Neutrophil (primary cell): ENCODE measurements around the gene PCNX1.
"Not testable (repeated sequence)": the region's sequence is repeated elsewhere in the genome, so short reads cannot be mapped to it uniquely, and the experiment has no call there.

Source experiments
- H3K27ac ChIP-seq: fragments of 200-600 bp; sonication (generic); 2 replicates; pipeline ENCODE4 v1.5.1; 2016; ENCODE audit warnings: mild to moderate bottlenecking, moderate library complexity
- H3K27me3 ChIP-seq: fragments of 200-600 bp; sonication (generic); 2 replicates; pipeline ENCODE4 v1.6.0; 2016; ENCODE audit warnings: mild to moderate bottlenecking
- H3K36me3 ChIP-seq: fragments of 200-600 bp; sonication (generic); 2 replicates; pipeline ENCODE4 v1.5.1; 2017
- H3K4me1 ChIP-seq, 2 experiments: fragments of 200-600 bp in 1 of 2; sonication (generic) in 1 of 2; 1 replicate in 1 of 2; 2 replicates in 1 of 2; pipeline versions ENCODE4 v1.5.1 to v1.6.1; 2013 to 2016; ENCODE audit warnings: low read depth in 1 of 2, low read length in 1 of 2, mild to moderate bottlenecking in 1 of 2, moderate library complexity in 1 of 2; ENCODE audit not compliant: control insufficient read depth in 1 of 2, insufficient read depth in 1 of 2
- H3K4me3 ChIP-seq, 2 experiments: fragments of 200-600 bp in 1 of 2; sonication (generic) in 1 of 2; 1 replicate in 1 of 2; 2 replicates in 1 of 2; pipeline ENCODE4 v1.5.1; 2013 to 2016; ENCODE audit warnings: low read depth in 1 of 2, low read length in 1 of 2, mild to moderate bottlenecking in 1 of 2, moderate library complexity in 1 of 2
- H3K9me3 ChIP-seq: fragments of 200-600 bp; sonication (generic); 2 replicates; pipeline ENCODE4 v1.5.1; 2016
- TF ChIP-seq, protein P1 (sequence below): fragments of 200-600 bp; sonication (generic); IDR thresholded peaks from 2 replicates; pipeline ENCODE4 v1.5.1; 2016; ENCODE audit warnings: antibody characterized with exemption

The PCNX1 gene

DNA sequence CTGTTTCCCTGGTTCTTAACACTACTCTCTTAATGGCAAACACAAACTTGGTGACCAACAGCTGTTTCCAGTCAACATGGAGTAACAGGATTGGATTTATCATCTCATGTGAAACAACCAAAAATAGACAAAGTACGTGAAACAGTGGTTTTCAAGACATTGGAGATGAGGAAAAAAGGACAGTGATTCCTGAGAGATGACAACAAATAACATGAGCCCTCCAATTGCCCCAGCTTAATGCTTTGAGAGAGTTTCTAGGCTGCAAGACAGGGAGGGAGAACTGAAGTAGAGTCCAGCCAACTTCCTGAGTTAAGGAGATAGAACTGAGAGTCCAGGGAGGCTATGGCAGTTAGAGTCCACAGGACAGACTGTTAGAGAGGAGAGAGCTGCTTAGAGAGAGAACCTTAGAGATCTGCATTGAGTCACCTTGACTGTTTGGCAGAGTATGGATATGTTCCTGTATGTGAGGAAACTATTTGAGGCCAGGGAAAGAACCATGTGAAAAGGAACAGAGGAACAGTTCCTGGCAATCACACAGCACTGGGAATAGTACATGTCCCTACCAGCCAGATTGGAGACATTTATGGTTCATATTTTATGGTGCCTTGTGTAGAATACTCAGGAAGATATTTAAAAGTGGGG lies 106.4 kb downstream of the PCNX1 start:
- TF ChIP-seq, protein P1, sequence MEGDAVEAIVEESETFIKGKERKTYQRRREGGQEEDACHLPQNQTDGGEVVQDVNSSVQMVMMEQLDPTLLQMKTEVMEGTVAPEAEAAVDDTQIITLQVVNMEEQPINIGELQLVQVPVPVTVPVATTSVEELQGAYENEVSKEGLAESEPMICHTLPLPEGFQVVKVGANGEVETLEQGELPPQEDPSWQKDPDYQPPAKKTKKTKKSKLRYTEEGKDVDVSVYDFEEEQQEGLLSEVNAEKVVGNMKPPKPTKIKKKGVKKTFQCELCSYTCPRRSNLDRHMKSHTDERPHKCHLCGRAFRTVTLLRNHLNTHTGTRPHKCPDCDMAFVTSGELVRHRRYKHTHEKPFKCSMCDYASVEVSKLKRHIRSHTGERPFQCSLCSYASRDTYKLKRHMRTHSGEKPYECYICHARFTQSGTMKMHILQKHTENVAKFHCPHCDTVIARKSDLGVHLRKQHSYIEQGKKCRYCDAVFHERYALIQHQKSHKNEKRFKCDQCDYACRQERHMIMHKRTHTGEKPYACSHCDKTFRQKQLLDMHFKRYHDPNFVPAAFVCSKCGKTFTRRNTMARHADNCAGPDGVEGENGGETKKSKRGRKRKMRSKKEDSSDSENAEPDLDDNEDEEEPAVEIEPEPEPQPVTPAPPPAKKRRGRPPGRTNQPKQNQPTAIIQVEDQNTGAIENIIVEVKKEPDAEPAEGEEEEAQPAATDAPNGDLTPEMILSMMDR: no peak
- Histone ChIP-seq H3K4me1 (no peaks in the 10 kb centered on the region), H3K27ac (no peak overlapping the region), H3K27me3 (no peaks in the 10 kb centered on the region), H3K9me3 (no peaks in the 10 kb centered on the region), H3K4me3 (no peak overlapping the region), H3K36me3 (peaks cover 76% of the 10 kb centered on the region)

- not testable (repeated sequence) for H3K4me1 ChIP-seq, H3K4me3 ChIP-seq, H3K9me3 ChIP-seq, H3K27me3 ChIP-seq, H3K27ac ChIP-seq
- H3K36me3 ChIP-seq: peaks cover 74% of the 10 kb centered on the region
These were observed 112.7 kb downstream of the PCNX1 start for GRCh38 chr14:71019917-71020316.

DNA sequence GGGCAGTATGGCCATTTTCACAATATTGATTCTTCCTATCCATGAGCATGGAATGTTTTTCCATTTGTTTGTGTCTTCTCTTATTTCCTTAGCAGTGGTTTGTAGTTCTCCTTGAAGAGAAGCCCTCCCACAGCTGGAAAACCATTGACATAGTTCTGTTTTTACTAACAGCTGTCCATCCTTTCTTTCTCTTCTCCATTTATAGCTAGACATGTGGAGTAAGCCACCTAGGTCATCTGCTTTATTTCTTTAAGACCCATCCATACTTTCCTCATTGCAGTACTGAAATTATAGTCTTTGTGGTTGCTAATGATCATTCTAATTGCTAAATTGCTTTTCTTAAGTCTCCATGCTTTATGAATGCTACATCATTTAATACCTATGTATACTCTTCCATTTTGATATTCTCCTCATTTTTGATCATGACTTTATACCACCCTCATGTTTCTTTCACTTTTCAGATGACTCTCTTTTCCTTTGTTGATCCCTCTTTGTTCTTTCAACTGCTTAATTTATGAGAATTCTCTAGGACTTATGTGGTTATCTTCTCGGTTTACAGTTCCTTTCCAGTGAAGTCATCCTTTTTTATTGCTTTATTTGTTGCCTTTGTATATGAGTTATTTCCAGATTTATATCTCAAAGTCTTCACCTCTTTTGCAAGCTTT lies 114.2 kb downstream of the PCNX1 start:
- Histone ChIP-seq H3K9me3 (no peaks in the 10 kb centered on the region), H3K27ac (no peak overlapping the region), H3K27me3 (no peaks in the 10 kb centered on the region), H3K4me3 (no peak overlapping the region), H3K36me3 (peaks cover 74% of the 10 kb centered on the region), H3K4me1 (no peaks in the 10 kb centered on the region)
- TF ChIP-seq, protein P1: no peak

DNA sequence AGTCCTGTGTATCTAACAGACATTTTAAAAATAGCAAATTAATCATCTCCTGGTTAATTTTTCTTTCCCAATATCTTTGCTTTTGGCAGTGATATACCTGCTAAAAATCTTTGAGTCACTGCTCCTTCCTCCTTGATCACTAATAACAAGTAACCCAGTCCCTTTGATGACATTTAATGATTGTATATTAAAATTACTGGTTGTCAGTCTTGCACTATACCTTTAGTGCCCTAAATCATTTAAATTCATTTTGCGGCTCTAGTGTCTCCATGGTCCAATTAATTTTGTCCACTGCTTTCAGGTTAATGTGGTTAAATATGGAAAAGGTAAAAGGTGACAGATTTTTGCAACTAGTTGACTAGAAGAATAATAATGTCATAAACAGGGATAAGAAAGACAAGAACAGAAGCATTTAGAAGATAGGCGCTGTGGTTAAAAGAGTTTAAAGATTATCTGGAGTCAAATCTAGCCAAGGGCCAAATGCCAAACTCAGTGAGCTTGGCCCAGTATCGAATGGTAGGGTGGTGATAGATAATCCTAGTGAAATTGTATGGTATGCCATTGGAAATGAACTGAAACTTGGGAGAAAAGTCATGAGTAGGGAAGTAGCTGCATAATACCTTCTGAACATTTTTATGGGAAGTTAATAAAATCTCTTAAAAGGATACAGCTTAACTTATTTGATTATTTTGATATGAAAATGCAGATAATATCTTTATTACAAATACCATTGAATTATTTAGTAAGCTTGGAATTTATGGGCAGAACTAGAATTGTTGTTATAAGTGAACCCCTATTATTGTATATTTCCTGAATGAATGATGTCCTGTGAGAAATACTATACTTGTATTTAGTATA lies 115.0 kb downstream of the PCNX1 start:
- H3K27me3 ChIP-seq: no peaks in the 10 kb centered on the region

DNA sequence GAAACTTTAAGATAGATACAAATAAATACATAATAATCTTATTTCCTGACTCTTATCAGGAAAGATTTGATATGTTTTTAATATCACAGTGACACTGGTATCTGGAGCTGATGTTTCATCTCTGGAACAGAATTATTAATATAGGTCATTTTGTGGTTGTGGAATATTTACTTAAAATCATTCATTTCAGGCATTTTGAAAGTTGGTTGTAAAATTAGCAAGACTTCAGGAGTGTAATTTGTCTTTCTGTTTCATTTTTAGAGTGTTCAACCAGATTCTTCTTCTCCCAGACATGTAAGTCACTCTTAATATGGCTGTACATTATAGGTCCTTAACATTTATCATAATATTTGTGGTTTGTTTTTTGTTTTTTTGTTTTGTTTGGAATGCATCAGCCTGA lies 115.7 kb downstream of the PCNX1 start:
- Histone ChIP-seq H3K27me3 (no peaks in the 10 kb centered on the region), H3K36me3 (peaks cover 83% of the 10 kb centered on the region), H3K27ac (no peak overlapping the region), H3K9me3 (no peaks in the 10 kb centered on the region), H3K4me3 (no peak overlapping the region), H3K4me1 (no peaks in the 10 kb centered on the region)
- TF ChIP-seq, protein P1: no peak

More for the DNA sequence above, 115.0 kb downstream of the PCNX1 start:
- no peaks in the 10 kb centered on the region for H3K4me1 ChIP-seq
- peaks cover 80% of the 10 kb centered on the region for H3K36me3 ChIP-seq
- H3K27ac ChIP-seq: no peak overlapping the region
- H3K9me3 ChIP-seq: no peaks in the 10 kb centered on the region
- H3K4me3 ChIP-seq: no peak overlapping the region
- TF ChIP-seq, protein P1: no peak
